Activated naive CD8-positive, alpha-beta T cell treated with anti-CD3 and anti-CD28 coated beads for 36 hours (primary cell): Measurements from ENCODE around the gene CAMTA1. TPM values are rescaled to one million over a fixed set of nuclear protein-coding genes. Genes with fewer than 3 reads are reported as not detected.

Experiments used
- DNase-seq: peaks from one replicate; pipeline ENCODE4 v3.0.0; 2021
- H3K27ac Mint-ChIP-seq: one replicate; pipeline ENCODE4 v1.8.0; 2022; ENCODE audit warnings: mild to moderate bottlenecking, moderate library complexity, mixed read lengths
- H3K27me3 Mint-ChIP-seq: one replicate; pipeline ENCODE4 v1.8.0; 2022; ENCODE audit warnings: mild to moderate bottlenecking, mixed read lengths
- H3K36me3 Mint-ChIP-seq: one replicate; pipeline ENCODE4 v1.8.0; 2021; ENCODE audit warnings: mild to moderate bottlenecking, mixed read lengths
- H3K4me1 Mint-ChIP-seq: one replicate; pipeline ENCODE4 v1.8.0; 2021; ENCODE audit warnings: mixed read lengths
- H3K4me3 Mint-ChIP-seq: one replicate; pipeline ENCODE4 v1.8.0; 2022; ENCODE audit warnings: mild to moderate bottlenecking, moderate library complexity, mixed read lengths
- H3K9me3 Mint-ChIP-seq: one replicate; pipeline ENCODE4 v1.8.0; 2022; ENCODE audit warnings: mixed read lengths
- total RNA-seq, 2 experiments: library from RNA; stranded (reverse); gene quantifications; one replicate each; pipeline ENCODE4 v1.2.3, GENCODE V29; 2021

The CAMTA1 gene
- total RNA-seq, 2 experiments from 2014 or later: 70.4 to 71.4 TPM

- H3K9me3 Mint-ChIP-seq: peaks cover 3% of the 10 kb centered on the region
- H3K4me3 Mint-ChIP-seq: no peak overlapping the region
- peak; percentile 41 for DNase-seq
- no peaks in the 10 kb centered on the region for H3K36me3 Mint-ChIP-seq
- H3K27ac Mint-ChIP-seq: no peak overlapping the region
- no peaks in the 10 kb centered on the region for H3K4me1 Mint-ChIP-seq
- peaks cover 52% of the 10 kb centered on the region for H3K27me3 Mint-ChIP-seq
Observed at GRCh38 chr1:7207875-7208646, 422.8 kb downstream of the CAMTA1 start.

- peaks cover 52% of the 10 kb centered on the region for H3K27me3 Mint-ChIP-seq
Observed at GRCh38 chr1:7208647-7209180, 423.5 kb downstream of the CAMTA1 start.

GRCh38 chr1:7209336-7209735, 424.1 kb downstream of the CAMTA1 start:
- Mint-ChIP-seq H3K27me3 (peaks cover 58% of the 10 kb centered on the region), H3K4me1 (no peaks in the 10 kb centered on the region), H3K36me3 (no peaks in the 10 kb centered on the region), H3K27ac (no peak overlapping the region), H3K9me3 (peaks cover 3% of the 10 kb centered on the region), H3K4me3 (no peak overlapping the region)
- no peak for DNase-seq

More at GRCh38 chr1:7208647-7209180, 423.5 kb downstream of the CAMTA1 start:
- Mint-ChIP-seq H3K9me3 (peaks cover 3% of the 10 kb centered on the region), H3K4me1 (no peaks in the 10 kb centered on the region), H3K36me3 (no peaks in the 10 kb centered on the region), H3K27ac (no peak overlapping the region), H3K4me3 (no peak overlapping the region)
- no peak for DNase-seq

GRCh38 chr1:7218210-7218832, 433.1 kb downstream of the CAMTA1 start:
- peak; percentile 14 for DNase-seq
- no peaks in the 10 kb centered on the region for H3K9me3 Mint-ChIP-seq
- no peak overlapping the region for H3K27ac Mint-ChIP-seq
- H3K4me1 Mint-ChIP-seq: no peaks in the 10 kb centered on the region
- H3K27me3 Mint-ChIP-seq: peaks cover 42% of the 10 kb centered on the region
- no peaks in the 10 kb centered on the region for H3K36me3 Mint-ChIP-seq
- no peak overlapping the region for H3K4me3 Mint-ChIP-seq

- Mint-ChIP-seq H3K36me3 (no peaks in the 10 kb centered on the region), H3K4me3 (no peak overlapping the region), H3K4me1 (no peaks in the 10 kb centered on the region), H3K27me3 (peaks cover 39% of the 10 kb centered on the region), H3K9me3 (no peaks in the 10 kb centered on the region), H3K27ac (no peak overlapping the region)
- DNase-seq: no peak
Observed at GRCh38 chr1:7219031-7219430, 433.8 kb downstream of the CAMTA1 start.

- Mint-ChIP-seq H3K27me3 (peaks cover 30% of the 10 kb centered on the region), H3K36me3 (no peaks in the 10 kb centered on the region), H3K4me1 (no peaks in the 10 kb centered on the region), H3K4me3 (no peak overlapping the region), H3K27ac (no peak overlapping the region), H3K9me3 (no peaks in the 10 kb centered on the region)
- no peak for DNase-seq
Observed at GRCh38 chr1:7220007-7220406, 434.8 kb downstream of the CAMTA1 start.

GRCh38 chr1:7220712-7221252, 435.5 kb downstream of the CAMTA1 start:
- Mint-ChIP-seq H3K27me3 (peaks cover 29% of the 10 kb centered on the region), H3K27ac (no peak overlapping the region), H3K36me3 (no peaks in the 10 kb centered on the region), H3K9me3 (no peaks in the 10 kb centered on the region), H3K4me1 (no peaks in the 10 kb centered on the region), H3K4me3 (no peak overlapping the region)
- no peak for DNase-seq

- Mint-ChIP-seq H3K4me3 (no peak overlapping the region), H3K4me1 (no peaks in the 10 kb centered on the region), H3K27me3 (peaks cover 17% of the 10 kb centered on the region), H3K36me3 (no peaks in the 10 kb centered on the region), H3K9me3 (no peaks in the 10 kb centered on the region), H3K27ac (no peak overlapping the region)
- no peak for DNase-seq
Observed at GRCh38 chr1:7221826-7222694, 436.8 kb downstream of the CAMTA1 start.

- Mint-ChIP-seq H3K4me3 (no peak overlapping the region), H3K27me3 (peaks cover 17% of the 10 kb centered on the region), H3K9me3 (no peaks in the 10 kb centered on the region), H3K36me3 (no peaks in the 10 kb centered on the region), H3K27ac (no peak overlapping the region), H3K4me1 (no peaks in the 10 kb centered on the region)
- DNase-seq: no peak
Observed at GRCh38 chr1:7222695-7223015, 437.4 kb downstream of the CAMTA1 start.

- Mint-ChIP-seq H3K4me3 (no peak overlapping the region), H3K4me1 (no peaks in the 10 kb centered on the region), H3K36me3 (no peaks in the 10 kb centered on the region), H3K27me3 (peaks cover 11% of the 10 kb centered on the region), H3K27ac (no peak overlapping the region), H3K9me3 (no peaks in the 10 kb centered on the region)
- DNase-seq: no peak
Observed at GRCh38 chr1:7223334-7224080, 438.3 kb downstream of the CAMTA1 start.

- no peaks in the 10 kb centered on the region for H3K36me3 Mint-ChIP-seq
- no peak overlapping the region for H3K27ac Mint-ChIP-seq
- no peak for DNase-seq
- H3K27me3 Mint-ChIP-seq: peaks cover 5% of the 10 kb centered on the region
- H3K9me3 Mint-ChIP-seq: no peaks in the 10 kb centered on the region
- H3K4me3 Mint-ChIP-seq: no peak overlapping the region
- no peaks in the 10 kb centered on the region for H3K4me1 Mint-ChIP-seq
Observed at GRCh38 chr1:7224081-7224534, 438.9 kb downstream of the CAMTA1 start.

- H3K27me3 Mint-ChIP-seq: peaks cover 2% of the 10 kb centered on the region
- no peaks in the 10 kb centered on the region for H3K4me1 Mint-ChIP-seq
- H3K36me3 Mint-ChIP-seq: no peaks in the 10 kb centered on the region
- no peak overlapping the region for H3K27ac Mint-ChIP-seq
- no peaks in the 10 kb centered on the region for H3K9me3 Mint-ChIP-seq
- no peak for DNase-seq
- H3K4me3 Mint-ChIP-seq: no peak overlapping the region
Observed at GRCh38 chr1:7224644-7225043, 439.4 kb downstream of the CAMTA1 start.

GRCh38 chr1:7225711-7226505, 440.7 kb downstream of the CAMTA1 start:
- Mint-ChIP-seq H3K27me3 (no peaks in the 10 kb centered on the region), H3K4me1 (no peaks in the 10 kb centered on the region), H3K9me3 (no peaks in the 10 kb centered on the region), H3K36me3 (no peaks in the 10 kb centered on the region), H3K27ac (no peak overlapping the region), H3K4me3 (no peak overlapping the region)
- no peak for DNase-seq

- H3K4me1 Mint-ChIP-seq: no peaks in the 10 kb centered on the region
- H3K27ac Mint-ChIP-seq: no peak overlapping the region
- no peaks in the 10 kb centered on the region for H3K27me3 Mint-ChIP-seq
- no peaks in the 10 kb centered on the region for H3K36me3 Mint-ChIP-seq
- H3K9me3 Mint-ChIP-seq: no peaks in the 10 kb centered on the region
- DNase-seq: no peak
- H3K4me3 Mint-ChIP-seq: no peak overlapping the region
Observed at GRCh38 chr1:7227654-7228053, 442.4 kb downstream of the CAMTA1 start.
